Fibroblast of lung (primary cell): ENCODE measurements around the gene ADGRD1.

Source experiments
- CTCF ChIP-seq, 2 donors: IDR thresholded peaks in 1 of 2; conservative IDR thresholded peaks in 1 of 2; 1 replicate in 1 of 2; 2 replicates in 1 of 2; pipeline ENCODE4 v1.5.1; 2011 to 2012; ENCODE audit warnings: low read length in 2 of 2, control low read depth in 1 of 2, inconsistent platforms in 1 of 2, low read depth in 1 of 2, mild to moderate bottlenecking in 1 of 2
- EZH2 ChIP-seq: IDR thresholded peaks from 2 replicates; pipeline ENCODE4 v1.5.1; 2012; ENCODE audit warnings: low read length, control low read depth, mild to moderate bottlenecking; ENCODE audit errors: missing control alignments

- TF ChIP-seq CTCF (conservative IDR thresholded peaks at IDR 0.05 in 1 of 2, IDR thresholded peaks at IDR 0.05 in 1 of 2; ENCODE audit: low read depth in 1 of 2, low read length in 2 of 2) (no peak), EZH2 (no peak)
These were observed 8.3 kb downstream of the ADGRD1 start for GRCh38 chr12:130961921-130962451.
